ENCODE measurements around the gene KCTD2.

Gene KCTD2

DNA sequence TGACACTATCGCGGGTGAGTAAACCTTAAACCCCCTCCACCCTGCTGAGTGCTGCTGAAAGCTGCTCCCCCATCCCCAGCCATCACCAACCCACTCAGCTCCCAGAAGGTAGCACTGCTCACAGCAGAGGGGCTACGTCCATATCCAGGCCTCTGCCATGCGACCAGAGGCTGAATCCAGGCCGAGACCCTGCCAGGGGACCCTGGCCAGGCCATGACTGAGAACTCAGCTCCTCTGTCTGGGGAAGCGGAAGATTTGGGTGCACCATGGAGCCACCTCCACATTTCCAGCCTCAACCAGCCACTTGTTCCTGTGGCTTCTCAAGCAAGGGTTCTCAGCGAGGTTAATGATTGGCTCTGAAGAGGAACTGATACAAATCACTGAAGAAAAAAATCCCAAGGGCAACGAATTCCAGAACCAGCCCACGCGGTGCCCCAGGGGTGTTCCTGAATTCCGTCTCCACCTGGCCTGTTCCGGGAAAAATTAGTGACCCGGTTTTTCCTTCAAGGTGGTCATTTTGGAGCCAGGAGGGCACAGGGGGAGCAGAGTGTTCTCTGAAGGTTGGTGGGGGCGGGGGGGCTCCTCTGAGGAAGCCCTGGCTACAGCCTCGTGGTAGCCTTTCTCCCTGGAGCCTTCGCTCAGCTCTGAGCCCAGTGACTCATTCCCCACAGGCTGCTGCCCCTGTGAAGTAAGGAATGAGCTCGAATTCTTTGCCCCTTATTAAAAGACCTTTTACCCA, 31.4 kb downstream of the KCTD2 start:
- DNase-seq, result no peak

- no peak for DNase-seq
Measured at GRCh38 chr17:75079023-75079373, 32.0 kb downstream of the KCTD2 start.

- no peak for DNase-seq
Measured at GRCh38 chr17:75081611-75082540, 34.9 kb downstream of the KCTD2 start.

DNA sequence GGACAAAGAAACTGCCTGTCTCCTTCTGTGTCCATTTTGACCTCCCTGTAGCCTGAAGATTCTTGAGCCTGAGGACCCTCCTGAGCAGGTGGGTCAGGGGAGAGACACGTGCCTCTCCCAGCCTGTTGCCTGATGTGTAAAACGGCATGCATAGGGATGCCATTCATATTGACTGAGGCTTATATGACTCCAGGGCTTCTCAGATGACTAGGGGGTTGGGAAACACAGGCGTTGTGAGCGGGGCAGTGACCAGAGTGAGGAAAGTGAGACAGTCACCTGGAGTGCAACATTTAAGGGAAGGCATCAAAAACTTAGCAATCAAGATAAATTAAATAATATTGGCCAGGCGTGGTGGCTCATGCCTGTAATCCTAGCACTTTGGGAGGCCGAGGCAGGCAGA, 35.7 kb downstream of the KCTD2 start:
- no peak for DNase-seq

- DNase-seq, result no peak
Measured at GRCh38 chr17:75084039-75084660, 37.1 kb downstream of the KCTD2 start.

DNA sequence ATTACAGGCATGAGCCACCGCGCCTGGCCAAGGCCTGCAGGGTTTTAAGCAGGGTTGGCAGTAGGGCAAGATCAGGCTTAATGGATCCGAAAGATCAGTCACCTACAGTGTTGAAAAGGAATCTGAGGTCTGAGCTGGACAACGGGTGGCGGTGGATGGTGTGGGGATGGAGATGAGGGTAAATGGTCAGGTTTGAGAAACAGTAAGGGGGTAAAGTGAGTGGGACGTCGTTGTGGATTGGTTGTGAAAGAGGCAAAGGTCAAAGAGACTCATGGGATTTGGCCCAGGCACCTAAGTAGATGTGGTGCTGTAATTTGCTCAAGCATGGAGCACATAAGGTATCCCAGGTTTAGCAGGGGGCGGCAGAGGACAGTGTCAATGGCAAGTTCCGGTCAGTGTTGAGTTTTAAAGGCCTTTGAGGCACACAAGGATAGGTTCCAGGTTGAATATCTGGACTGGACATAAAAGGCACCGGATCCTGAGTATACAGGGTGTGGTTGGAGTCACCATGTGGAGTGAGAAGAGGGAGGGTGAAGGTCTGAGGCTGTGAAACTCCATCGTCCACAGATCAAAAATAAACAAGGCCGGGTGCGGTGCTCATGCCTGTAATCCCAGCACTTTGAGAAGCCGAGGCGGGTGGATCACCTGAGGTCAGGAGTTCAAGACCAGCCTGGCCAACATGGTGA, 39.6 kb downstream of the KCTD2 start:
- DNase-seq, result no peak

GRCh38 chr17:75087182-75087557, 40.1 kb downstream of the KCTD2 start:
- DNase-seq, result no peak

DNA sequence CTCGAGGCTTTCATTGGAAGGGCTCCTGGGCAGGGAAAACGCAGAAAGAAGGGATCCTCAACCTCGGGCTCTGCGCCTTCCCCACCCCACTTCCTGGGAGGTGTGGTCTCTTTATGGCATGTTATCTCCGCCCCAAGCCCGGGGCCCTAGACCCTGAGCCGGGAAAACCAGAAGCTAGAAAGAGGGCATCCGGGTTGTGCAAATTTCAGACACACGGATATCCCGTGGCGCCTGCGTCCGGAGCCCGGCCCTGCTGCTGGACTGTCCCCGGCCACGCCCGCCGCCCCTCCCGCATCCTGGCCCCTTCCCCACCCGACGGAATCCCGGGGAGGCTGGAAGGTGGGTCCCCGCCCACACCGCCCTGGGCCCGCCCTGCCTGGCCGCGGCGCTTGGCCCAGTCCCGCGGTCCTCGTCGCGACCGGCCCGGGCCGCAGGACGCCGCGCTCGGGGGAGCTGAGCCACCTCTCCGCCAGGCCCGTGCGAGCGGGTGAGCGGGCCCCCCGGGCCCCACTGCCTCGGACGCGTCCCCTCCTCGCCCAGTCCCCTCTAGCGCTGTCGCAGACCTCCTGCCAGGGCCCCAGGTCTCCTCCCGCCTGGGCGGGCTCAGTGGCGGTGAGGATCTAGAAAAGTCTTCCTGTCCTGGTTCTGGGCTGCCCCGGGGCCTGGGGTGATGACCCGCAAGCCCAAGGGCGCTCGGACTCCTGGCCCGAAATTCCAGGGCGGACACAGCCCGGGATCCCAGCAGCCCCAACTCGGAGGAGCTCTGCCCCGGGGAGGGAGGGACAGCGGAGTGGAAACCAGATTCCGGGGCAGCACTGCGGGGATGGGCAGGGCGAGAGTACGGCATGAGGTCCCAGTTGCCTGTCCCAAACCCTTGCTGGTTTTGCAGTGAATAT, 40.8 kb downstream of the KCTD2 start, which contains the start of gene SLC16A5:
SLC16A5 (plus strand) TSS at position 397 of the 896 bp plus-strand sequence. CDS start 5,683 bp downstream, outside the sequence.
- DNase-seq, result peak; percentile 50

GRCh38 chr17:75088465-75089417, 41.7 kb downstream of the KCTD2 start:
- no peak for DNase-seq

DNA sequence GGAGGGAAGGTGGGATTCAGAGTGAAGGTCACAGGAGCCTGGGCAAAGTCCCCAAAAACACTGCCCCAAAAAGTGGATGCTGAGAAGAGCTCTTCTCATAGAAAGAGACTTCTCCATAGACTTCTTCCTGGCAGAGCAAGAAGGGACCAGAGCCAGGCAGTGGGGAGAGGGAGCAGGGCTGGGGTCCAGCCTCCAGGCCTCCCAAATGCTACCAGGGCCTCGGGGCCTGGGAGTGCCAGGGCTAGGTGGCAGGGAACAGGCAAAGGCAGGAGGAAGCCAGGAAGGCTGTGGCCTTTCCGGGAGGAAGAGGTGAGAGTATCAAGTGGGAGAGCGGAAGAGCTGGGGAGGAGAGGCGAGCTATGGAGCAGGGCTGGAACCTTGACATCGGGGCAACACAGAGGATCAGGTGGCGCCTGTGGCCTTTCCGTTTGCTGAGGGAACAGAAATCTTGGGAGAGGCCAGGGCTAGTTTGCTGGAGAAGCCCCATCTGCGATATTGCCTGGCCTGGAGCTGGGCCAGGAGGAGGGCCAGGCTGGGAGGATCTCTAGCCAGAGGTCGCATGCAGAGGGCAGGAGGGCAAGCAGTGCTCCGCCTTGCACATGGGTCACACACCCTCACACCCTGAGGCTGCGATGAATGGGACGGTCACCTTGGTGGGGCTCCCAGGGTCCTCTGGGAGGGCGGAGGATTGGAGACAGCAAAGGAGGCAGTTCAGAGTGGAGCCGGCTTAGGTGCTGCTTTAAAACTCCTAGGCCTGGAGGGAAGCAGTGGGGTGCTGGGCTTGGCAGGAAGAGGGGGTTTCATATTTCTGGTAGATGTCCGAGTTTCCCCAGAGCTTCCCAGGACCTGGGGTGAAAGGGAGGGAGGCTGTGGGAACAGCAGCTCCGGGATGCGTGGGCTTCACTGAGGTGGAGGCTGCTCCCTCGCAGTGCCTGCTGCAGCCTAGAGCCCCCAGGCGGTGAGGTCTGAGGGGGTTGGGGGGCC, 44.1 kb downstream of the KCTD2 start:
- no peak for DNase-seq

- DNase-seq, result no peak
Measured at GRCh38 chr17:75091855-75092327, 44.9 kb downstream of the KCTD2 start.

GRCh38 chr17:75093548-75094158, 46.6 kb downstream of the KCTD2 start:
- DNase-seq, result no peak

DNA sequence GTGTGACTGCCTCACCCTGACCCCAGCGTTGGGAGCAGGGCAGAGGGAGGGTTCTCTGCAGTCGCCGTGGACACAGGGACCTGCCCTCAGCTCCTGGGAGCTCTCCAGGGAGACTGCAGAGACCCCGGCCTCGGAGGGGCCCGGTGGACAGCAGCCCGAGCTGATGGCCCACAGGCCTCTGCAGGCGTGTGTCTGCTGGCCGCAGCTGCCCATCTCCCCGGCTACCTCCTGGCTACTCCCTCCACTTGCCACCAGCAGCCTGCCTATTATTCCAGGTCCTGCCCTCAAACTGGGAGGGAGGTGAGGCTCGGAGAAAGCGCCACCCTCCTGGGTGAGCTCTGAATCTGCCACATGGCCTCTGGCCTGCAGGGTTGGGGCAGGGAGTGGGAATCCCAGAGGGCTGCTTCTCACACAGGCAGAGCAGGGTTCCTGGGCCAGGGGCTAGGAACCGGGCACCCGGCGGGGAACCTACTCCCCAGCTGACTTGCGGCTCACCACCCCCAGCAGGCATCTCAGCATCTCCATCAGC, 47.9 kb downstream of the KCTD2 start:
- DNase-seq, result no peak

GRCh38 chr17:75096082-75096625, 49.1 kb downstream of the KCTD2 start:
- DNase-seq, result no peak

DNA sequence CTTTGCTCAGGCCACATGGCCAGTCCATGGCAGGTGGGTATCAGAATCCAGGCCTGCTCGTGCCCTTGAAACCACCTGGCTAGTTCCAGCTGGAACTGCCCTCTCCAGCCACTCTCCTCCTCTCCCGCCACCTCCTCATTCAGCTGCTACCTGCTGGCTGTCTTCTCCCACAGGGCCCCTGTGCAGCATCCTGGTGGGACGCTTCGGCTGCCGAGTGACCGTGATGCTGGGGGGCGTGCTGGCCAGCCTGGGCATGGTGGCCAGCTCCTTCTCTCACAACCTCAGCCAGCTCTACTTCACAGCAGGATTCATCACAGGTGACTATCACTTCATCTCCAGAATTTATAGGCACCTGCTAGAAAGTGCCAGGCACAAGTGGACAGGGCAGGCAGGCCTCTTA, 50.8 kb downstream of the KCTD2 start:
- DNase-seq, result no peak

- no peak for DNase-seq
Measured at GRCh38 chr17:75098861-75099260, 51.8 kb downstream of the KCTD2 start.

DNA sequence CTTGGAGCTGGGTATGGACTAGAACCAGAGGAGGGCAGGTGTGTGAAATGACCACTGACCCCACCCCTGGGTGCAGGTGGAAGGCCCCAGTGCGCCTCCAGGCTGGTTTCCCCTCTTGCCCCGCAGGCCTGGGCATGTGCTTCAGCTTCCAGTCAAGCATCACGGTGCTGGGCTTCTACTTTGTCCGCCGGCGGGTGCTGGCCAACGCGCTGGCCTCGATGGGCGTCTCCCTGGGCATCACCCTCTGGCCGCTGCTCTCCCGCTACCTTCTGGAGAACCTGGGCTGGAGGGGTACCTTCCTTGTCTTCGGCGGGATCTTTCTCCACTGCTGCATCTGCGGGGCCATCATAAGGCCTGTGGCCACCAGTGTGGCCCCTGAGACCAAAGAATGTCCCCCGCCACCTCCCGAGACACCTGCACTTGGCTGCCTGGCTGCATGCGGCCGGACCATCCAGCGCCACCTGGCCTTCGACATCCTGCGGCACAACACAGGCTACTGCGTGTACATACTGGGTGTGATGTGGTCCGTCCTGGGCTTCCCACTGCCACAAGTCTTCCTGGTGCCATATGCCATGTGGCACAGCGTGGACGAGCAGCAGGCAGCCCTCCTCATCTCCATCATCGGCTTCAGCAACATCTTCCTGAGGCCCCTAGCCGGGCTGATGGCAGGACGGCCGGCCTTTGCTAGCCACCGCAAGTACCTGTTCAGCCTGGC, 53.0 kb downstream of the KCTD2 start:
- no peak for DNase-seq

Data from CD4-positive, alpha-beta T cell treated with Interleukin-12 subunit alpha and Interleukin-12 subunit beta, for 1 hour (primary cell).